Cortex of kidney (tissue), 1 donor: ENCODE measurements around the gene TOB1.
"Not testable (repeated sequence)": the region's sequence is repeated elsewhere in the genome, so short reads cannot be mapped to it uniquely, and the experiment has no call there.

Experiments
- DNase-seq: peaks from one replicate; lab custom pipeline; 2025; lab: John Stamatoyannopoulos, UW

TOB1 gene

GRCh38 chr17:50898369-50899004 lies 32.3 kb upstream of the TOB1 start:
- DNase-seq, result no peak

- DNase-seq, result not testable (repeated sequence)
Measured at GRCh38 chr17:50894513-50894912, 28.4 kb upstream of the TOB1 start.

DNA sequence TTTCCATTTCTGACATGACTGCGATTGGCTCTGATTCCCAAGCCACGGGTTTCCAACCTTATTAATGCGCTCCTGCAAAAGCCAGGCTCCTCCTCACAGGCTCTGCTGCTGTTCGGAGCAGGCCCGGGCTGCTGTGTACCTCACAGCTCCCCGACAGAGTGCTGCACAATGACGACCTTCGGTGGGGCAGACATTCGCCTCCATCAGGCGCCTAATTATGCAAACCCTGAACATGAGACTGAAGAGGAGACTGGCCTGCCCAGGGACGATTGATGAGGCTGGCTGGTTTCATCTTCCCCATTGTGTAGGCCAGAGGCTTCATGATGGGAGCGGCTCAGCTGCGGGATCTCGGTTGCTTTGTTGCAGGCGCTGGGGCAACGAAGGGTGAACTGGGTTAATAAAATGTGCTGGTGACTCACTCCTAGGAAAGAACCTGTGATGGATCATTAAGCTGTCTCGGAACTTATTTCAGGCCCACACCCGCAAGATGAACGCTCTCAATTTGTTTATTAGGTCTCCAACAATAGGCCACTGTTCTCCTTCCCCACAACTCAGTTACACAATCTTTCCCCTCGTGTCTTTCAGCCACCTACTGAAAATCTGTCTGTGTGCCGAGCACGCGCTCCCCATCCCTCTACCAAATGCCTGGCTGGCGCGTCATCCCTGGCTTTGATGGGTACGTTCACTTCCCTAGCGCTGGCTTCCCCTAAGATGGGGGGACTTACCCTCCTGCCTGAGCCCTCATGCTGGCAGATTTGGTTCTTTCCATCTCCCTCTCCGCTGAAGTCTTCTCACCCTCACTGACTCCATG lies 27.2 kb upstream of the TOB1 start:
- no peak for DNase-seq

- no peak for DNase-seq
Measured at GRCh38 chr17:50892101-50892776, 26.1 kb upstream of the TOB1 start.

- DNase-seq, result no peak
Measured at GRCh38 chr17:50891577-50891989, 25.4 kb upstream of the TOB1 start.

- no peak for DNase-seq
Measured at GRCh38 chr17:50890675-50891516, 24.7 kb upstream of the TOB1 start.

- DNase-seq, result no peak
Measured at GRCh38 chr17:50889528-50890118, 23.5 kb upstream of the TOB1 start.

DNA sequence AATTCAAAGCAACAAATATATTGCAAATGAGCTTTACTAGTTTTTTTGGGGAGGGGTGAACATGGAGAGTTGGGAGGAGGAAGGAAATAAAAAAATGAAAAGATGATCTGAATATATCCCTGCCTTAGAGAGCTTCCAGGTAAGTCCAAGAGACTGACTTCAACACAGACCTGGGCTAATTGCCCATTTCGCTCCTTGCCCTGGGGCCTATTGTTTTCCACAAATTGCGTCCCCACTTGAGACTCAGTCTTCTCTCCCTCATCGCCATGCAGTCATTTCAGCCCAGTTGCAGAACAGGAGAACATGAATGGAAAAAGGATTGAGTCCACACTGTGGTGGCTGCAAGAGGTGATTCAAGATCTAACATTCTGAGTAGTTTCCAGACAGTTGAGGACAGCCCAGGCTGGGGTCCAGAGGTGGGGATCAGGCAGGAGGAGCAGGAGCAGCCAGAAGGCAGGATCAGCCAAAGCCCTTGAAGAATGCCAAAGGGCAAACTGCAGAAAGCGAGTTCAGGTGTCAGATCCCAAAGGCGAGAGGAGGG lies 21.6 kb upstream of the TOB1 start:
- no peak for DNase-seq

DNA sequence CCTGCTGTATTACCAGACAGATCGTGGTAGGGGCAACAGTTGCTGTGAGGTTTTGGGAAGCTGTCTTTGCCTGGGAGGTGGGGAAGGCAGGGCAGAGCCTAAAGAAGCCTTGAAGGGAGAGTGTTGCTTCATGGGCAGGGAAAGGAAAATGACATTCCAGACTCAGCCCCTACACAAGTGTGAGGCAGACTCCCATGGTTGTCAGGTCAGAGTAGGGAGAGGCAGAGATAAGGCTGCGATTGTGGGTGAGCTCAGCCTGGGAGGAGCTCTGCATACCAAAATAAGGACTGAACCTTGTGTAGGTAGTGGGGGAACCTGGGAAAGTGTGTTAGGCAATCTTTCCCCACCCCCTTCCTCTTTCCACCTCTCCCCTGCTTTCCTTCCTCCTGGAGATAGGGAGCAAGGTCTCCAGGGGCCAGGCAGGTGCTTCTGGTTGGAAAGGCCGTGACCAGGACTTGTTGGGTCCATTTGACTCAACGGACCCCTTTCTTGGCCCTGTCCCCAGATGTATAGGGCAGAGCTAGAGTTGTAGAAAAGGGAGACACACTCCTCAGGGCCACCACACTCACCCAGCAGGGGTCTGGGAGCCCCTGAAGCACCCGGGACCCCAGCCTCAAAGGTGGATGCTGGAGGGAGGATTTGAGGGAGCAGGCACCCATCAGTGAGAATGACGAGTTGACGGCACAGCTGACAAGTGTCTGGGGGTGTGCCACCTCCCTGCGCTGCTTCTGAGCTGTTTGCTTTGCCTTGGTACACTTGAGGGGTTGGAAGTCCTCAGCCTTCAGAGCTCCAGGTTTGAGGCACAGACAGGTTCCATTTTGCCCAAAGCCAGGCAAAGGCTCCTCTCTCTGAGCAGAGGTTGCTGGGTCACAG lies 18.5 kb upstream of the TOB1 start:
- no peak for DNase-seq

- DNase-seq, result no peak
Measured at GRCh38 chr17:50883850-50884438, 17.8 kb upstream of the TOB1 start.

- no peak for DNase-seq
Measured at GRCh38 chr17:50882851-50883250, 16.7 kb upstream of the TOB1 start.

GRCh38 chr17:50881182-50881581 lies 15.0 kb upstream of the TOB1 start:
- DNase-seq, result no peak

DNA sequence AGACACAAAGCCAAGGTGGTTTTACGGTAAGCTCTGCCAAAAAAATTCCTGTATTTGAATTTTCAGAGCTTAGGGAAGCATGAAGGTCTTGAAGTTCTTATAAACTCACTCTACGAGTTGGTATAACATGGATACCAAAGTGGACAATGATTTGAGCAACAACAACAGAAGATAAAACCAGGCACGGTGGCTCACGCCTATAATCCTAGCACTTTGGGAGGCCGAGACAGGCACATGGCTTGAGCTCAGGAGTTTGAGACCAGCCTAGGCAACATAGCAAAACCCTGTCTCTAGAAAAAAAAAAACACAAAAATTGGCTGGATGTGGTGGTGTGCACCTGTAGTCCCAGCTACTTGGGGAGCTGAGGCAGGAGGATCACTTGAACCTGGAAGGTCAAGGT lies 12.9 kb upstream of the TOB1 start:
- no peak for DNase-seq

DNA sequence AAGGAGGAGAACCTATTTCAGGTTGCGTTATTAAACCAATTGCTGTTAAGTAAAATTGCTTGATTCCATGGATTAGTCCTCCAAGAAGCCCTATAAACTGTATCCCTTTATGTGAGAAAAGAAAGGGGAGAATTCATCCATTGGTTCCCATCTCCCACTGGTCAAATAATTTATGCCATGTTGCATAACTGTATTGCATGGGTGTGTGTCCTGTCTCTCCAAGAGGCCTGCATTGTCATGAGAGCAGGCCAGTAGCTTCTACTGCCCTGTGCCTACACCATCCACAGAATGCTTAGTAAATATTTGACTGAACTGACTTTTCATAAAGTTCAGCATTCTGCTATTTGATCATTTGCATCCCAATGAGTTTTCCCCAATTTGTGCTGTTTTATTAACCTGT lies 11.7 kb upstream of the TOB1 start:
- no peak for DNase-seq

GRCh38 chr17:50877042-50877441 lies 10.9 kb upstream of the TOB1 start:
- not testable (repeated sequence) for DNase-seq

DNA sequence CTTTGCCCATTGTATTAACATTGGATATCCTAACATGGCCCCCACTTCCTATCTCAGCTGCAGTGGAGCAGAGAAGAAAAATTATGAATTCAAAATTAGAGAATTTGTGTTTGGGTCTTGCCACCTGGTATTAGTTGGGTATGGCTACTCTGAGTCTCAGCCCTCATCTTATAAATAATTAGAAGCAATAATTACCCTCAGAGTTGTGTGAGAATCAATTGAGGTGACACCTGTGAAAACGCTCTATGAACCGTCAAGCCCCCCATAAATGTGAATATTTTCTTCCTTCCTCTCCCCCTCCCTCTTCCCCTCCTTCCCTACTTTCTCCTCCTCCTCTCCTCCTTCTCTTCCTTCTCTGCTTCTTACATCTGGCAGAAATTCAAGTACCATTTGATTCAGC lies 8.9 kb upstream of the TOB1 start:
- DNase-seq, result no peak

DNA sequence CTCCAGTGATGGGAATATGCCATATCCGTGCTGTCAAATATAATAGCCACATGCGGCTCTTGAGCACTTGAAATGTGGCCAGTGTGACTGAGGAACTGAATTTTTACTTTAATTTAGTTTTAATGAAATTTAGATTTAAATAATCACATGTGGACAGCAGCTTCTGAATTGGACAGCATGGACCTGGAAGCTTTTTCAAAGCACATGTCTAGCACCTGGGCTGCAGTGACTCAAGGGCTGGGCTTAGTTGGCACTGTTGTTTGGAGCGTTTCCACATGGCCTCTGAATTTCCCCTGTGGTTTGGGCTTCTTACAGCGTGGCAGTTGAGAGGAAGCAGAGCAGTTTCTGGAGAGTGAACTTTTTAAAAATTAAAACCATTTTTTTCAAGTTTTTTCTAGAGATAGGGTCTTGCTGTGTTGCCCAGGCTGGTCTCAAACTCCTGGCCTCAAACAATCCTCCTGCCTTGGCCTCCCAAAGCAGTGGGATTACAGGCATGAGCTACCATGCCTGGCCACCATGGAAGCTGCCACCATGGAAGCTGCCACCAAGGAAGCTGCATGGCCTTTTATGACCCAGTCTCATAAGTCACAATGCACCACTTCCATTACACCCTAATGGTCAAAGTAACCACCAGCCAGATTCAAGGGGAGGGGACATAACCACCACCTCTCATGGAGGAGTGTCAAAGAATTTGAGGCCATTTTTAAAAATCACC lies 6.7 kb upstream of the TOB1 start:
- no peak for DNase-seq

DNA sequence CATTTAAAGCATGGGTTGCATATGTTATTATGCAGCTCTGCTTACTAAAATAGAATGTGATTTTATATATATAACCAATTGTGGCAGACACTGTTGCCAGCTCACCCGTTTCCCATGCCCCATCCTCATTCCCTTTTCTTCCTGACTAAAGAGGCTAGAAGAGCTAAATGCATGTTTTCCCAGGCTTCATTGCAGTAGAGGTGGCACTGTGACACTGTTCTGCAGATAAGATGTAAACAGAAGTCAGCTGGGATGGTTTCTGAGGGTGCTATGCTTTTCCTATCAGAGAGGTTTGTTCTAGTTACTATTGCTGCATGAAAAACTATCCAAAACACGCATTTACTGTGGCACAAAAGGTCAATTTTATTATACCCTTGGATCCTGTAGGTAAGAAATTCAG lies 5.7 kb upstream of the TOB1 start:
- no peak for DNase-seq

DNA sequence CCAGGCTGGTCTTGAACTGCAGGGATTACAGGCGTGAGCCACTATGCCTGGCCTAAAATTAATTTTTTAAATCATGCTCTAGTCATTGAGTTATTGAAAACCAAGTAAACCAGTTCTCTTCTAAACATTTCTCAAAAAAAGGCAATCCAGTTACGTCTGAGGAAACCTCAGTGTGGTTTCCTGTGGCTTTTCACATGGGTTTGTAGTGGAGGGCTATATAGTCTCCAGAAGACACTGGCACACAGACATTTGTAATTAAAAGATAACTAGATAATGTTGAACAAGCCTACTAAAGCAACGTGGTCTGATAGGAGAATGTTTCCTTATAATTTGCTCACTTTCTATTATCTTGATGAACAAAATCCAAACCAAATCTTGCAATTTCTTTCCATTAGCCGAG lies 5.2 kb upstream of the TOB1 start:
- DNase-seq, result no peak
